Measurements from ENCODE around the gene DNM2. TPM values are rescaled to one million over a fixed set of nuclear protein-coding genes. Genes with fewer than 3 reads are reported as not detected.

The DNM2 gene
- total and polyA plus RNA-seq, 2 of the 13 experiments (the other 11 are each of a cell fraction or from before 2014, with no cell fraction given), result 41.7 to 59.8 TPM

GRCh38 chr19:10768369-10768768 lies 50.5 kb downstream of the DNM2 start:
- Histone ChIP-seq H3K79me2 (ENCODE audit: insufficient read depth, low read length) (peaks cover 23% of the 10 kb centered on the region), H3K9ac (ENCODE audit: insufficient read depth, low read depth, low read length) (no peak overlapping the region), H3K4me1 (ENCODE audit: insufficient read depth, low read length) (peaks cover 75% of the 10 kb centered on the region), H2AFZ (ENCODE audit: low read length) (no peak overlapping the region), H3K4me2 (ENCODE audit: low read depth, low read length) (no peak overlapping the region), H3K4me3 (replicated peaks in 1 of 3; ENCODE audit: insufficient read depth in 1 of 3, low read depth in 2 of 3, low read length in 3 of 3) (no peak overlapping the region), H3K27ac (ENCODE audit: extremely low read length, insufficient read depth, low read length) (no peak overlapping the region), H3K27me3 (ENCODE audit: control insufficient read depth in 1 of 2, insufficient read depth in 2 of 2, low read length in 2 of 2) (no peaks in the 10 kb centered on the region), H3K36me3 (replicated peaks in 1 of 2; ENCODE audit: control insufficient read depth in 1 of 2, insufficient read depth in 2 of 2, low read length in 2 of 2) (peaks cover 9 to 24% of the 10 kb centered on the region in 2 experiments), H4K20me1 (ENCODE audit: insufficient read depth, low read length) (peaks cover 9% of the 10 kb centered on the region; the same call in 1 of the 2 replicates), H3K9me3 (ENCODE audit: low read length) (no peaks in the 10 kb centered on the region)
- 93% methylated on average over 7 of the region's 11 CpGs for WGBS (ENCODE audit: low lambda C conversion rate)
- no TSS peak for BruUV-seq (replicated peaks)
- ATAC-seq (no peak), FAIRE-seq (no peak), DNase-seq (ENCODE audit: low spot score) (no peak)
- in situ Hi-C loops (cut with HindIII; ENCODE audit: extremely low pct_ligation_motif_present, low pct_unique_long_range_greater_than_20kb) (loop anchor here (5.0 kb wide), 1 partner anchor 51 kb away; the partner anchor contains the start of gene DNM2), intact Hi-C loops (cut with micrococcal nuclease; ENCODE audit: unreplicated experiment) (loop anchor here (5.0 kb wide), 1 partner anchor 44 kb away; no protein-coding TSS in a partner anchor)
- no peak for TF ChIP-seq SKIL (CRISPR knock-in tag; IDR thresholded peaks at IDR 0.05; ENCODE audit: borderline replicate concordance)
- TF ChIP-seq ZNF552 (CRISPR knock-in tag; IDR thresholded peaks at IDR 0.05; ENCODE audit: borderline replicate concordance), result no peak
- no peak for TF ChIP-seq PHB2 (IDR thresholded peaks at IDR 0.05; ENCODE audit: partially characterized antibody)
- TF ChIP-seq NFATC3 (CRISPR knock-in tag; IDR thresholded peaks at IDR 0.05), result no peak
- no peak for TF ChIP-seq PATZ1 (CRISPR knock-in tag; IDR thresholded peaks at IDR 0.05)
- no peak for TF ChIP-seq ZNF446 (CRISPR knock-in tag; IDR thresholded peaks at IDR 0.05)
- ChIA-PET POLR2A (interaction anchor here (1.2 kb wide), 1 partner anchor 68 kb away, joined by 3 read pairs; the partner anchor contains the start of gene TMED1), CTCF (ENCODE audit: low intra/inter-chr PET ratio, low total read pairs) (no interaction called here)

All from HepG2 (cell line).